HEK293 (cell line): ENCODE measurements around the gene SRPRB.

ENCODE experiments used
- CTCF ChIA-PET: fragments of 350-600 bp; formaldehyde crosslinking; extraction: SDS; loops from one replicate; lab custom pipeline; 2021; ENCODE audit warnings: antibody characterized with exemption; lab: Yijun Ruan, JAX
- POLR2A ChIA-PET: fragments of 300-600 bp; formaldehyde crosslinking; extraction: SDS; loops from one replicate; lab custom pipeline; 2020; ENCODE audit warnings: antibody characterized with exemption, inconsistent platforms; lab: Yijun Ruan, JAX
- H3K27ac ChIP-seq: fragments of 200-500 bp; sonication (Bioruptor generic); 2 replicates; pipeline ENCODE4 v1.5.1; 2014; ENCODE audit warnings: low read depth, low read length, control low read depth, inconsistent platforms; ENCODE audit errors: extremely low read depth
- H3K36me3 ChIP-seq, 2 experiments: fragments of 200-500 bp in 1 of 2; sonication (Bioruptor generic) in 1 of 2; 1 replicate in 1 of 2; 2 replicates in 1 of 2; pipeline ENCODE4 v1.5.1; 2014 to 2017; ENCODE audit warnings: inconsistent platforms in 2 of 2, low read length in 2 of 2; ENCODE audit not compliant: control insufficient read depth in 2 of 2, insufficient read depth in 1 of 2
- H3K4me1 ChIP-seq: fragments of 200-500 bp; sonication (Bioruptor generic); 2 replicates; pipeline ENCODE4 v1.5.1; 2014; ENCODE audit warnings: mild to moderate bottlenecking, low read length, inconsistent platforms; ENCODE audit not compliant: control insufficient read depth, insufficient read depth
- H3K4me3 ChIP-seq: 2 replicates; pipeline ENCODE4 v1.5.1; 2011; ENCODE audit warnings: low read depth, mild to moderate bottlenecking, control low read depth, low read length, moderate library complexity
- H3K9me3 ChIP-seq: fragments of 200-500 bp; sonication (Bioruptor generic); 2 replicates; pipeline ENCODE4 v1.5.1; 2014; ENCODE audit warnings: low read depth, low read length, inconsistent platforms; ENCODE audit not compliant: control insufficient read depth, insufficient read depth
- GLI4 ChIP-seq: fragments of 450-650 bp; formaldehyde crosslinking; IDR thresholded peaks from 2 replicates; pipeline ENCODE4 v1.5.1; 2016; ENCODE audit warnings: missing biosample characterization, missing genetic modification characterization
- KLF10 ChIP-seq: fragments of 450-650 bp; IDR thresholded peaks from 2 replicates; pipeline ENCODE4 v1.5.1; 2018; ENCODE audit warnings: missing biosample characterization, mild to moderate bottlenecking, missing genetic modification characterization
- OVOL3 ChIP-seq: fragments of 450-650 bp; formaldehyde crosslinking; IDR thresholded peaks from 2 replicates; pipeline ENCODE4 v1.5.1; 2016; ENCODE audit warnings: missing biosample characterization, missing genetic modification characterization
- SP7 ChIP-seq: fragments of 450-650 bp; formaldehyde crosslinking; IDR thresholded peaks from 2 replicates; pipeline ENCODE4 v1.5.1; 2016; ENCODE audit warnings: missing biosample characterization, missing genetic modification characterization
- TRIM28 ChIP-seq: IDR thresholded peaks from 2 replicates; pipeline ENCODE4 v1.6.1; 2011; ENCODE audit warnings: low read length, control low read depth, borderline replicate concordance
- TSHZ1 ChIP-seq: fragments of 450-650 bp; formaldehyde crosslinking; IDR thresholded peaks from 2 replicates; pipeline ENCODE4 v1.5.1; 2016; ENCODE audit warnings: missing biosample characterization, missing genetic modification characterization, borderline replicate concordance
- WT1 ChIP-seq: fragments of 450-650 bp; formaldehyde crosslinking; IDR thresholded peaks from 2 replicates; pipeline ENCODE4 v1.5.1; 2016; ENCODE audit warnings: missing biosample characterization, missing genetic modification characterization
- YY1 ChIP-seq: fragments of 450-650 bp; formaldehyde crosslinking; IDR thresholded peaks from 2 replicates; pipeline ENCODE4 v1.5.1; 2018; ENCODE audit warnings: missing biosample characterization, missing genetic modification characterization
- ZFHX2 ChIP-seq: fragments of 450-650 bp; formaldehyde crosslinking; conservative IDR thresholded peaks from 2 replicates; pipeline ENCODE4 v1.5.1; 2016; ENCODE audit warnings: missing biosample characterization, missing genetic modification characterization
- ZNF223 ChIP-seq: fragments of 450-650 bp; formaldehyde crosslinking; IDR thresholded peaks from 2 replicates; pipeline ENCODE4 v1.5.1; 2016; ENCODE audit warnings: missing biosample characterization, missing genetic modification characterization
- ZNF266 ChIP-seq: fragments of 450-650 bp; formaldehyde crosslinking; IDR thresholded peaks from 2 replicates; pipeline ENCODE4 v1.5.1; 2016; ENCODE audit warnings: missing biosample characterization, missing genetic modification characterization, low read depth
- ZNF391 ChIP-seq: fragments of 450-650 bp; formaldehyde crosslinking; IDR thresholded peaks from 2 replicates; pipeline ENCODE4 v1.5.1; 2016; ENCODE audit warnings: low read depth, missing biosample characterization, missing genetic modification characterization, borderline replicate concordance
- ZNF560 ChIP-seq: fragments of 450-650 bp; formaldehyde crosslinking; IDR thresholded peaks from 2 replicates; pipeline ENCODE4 v1.5.1; 2017; ENCODE audit warnings: missing biosample characterization, missing genetic modification characterization, borderline replicate concordance
- ZNF621 ChIP-seq: fragments of 450-650 bp; formaldehyde crosslinking; IDR thresholded peaks from 2 replicates; pipeline ENCODE4 v1.5.1; 2017; ENCODE audit warnings: missing biosample characterization, missing genetic modification characterization
- ZNF664 ChIP-seq: fragments of 450-650 bp; formaldehyde crosslinking; IDR thresholded peaks from 2 replicates; pipeline ENCODE4 v1.5.1; 2016; ENCODE audit warnings: missing biosample characterization, missing genetic modification characterization
- TF ChIP-seq, protein P1 (sequence below): fragments of 450-650 bp; formaldehyde crosslinking; IDR thresholded peaks from 2 replicates; pipeline ENCODE4 v1.5.1; 2016; ENCODE audit warnings: missing biosample characterization, missing genetic modification characterization
- TF ChIP-seq, protein P2 (sequence below): fragments of 450-650 bp; formaldehyde crosslinking; IDR thresholded peaks from 2 replicates; pipeline ENCODE4 v1.5.1; 2016; ENCODE audit warnings: missing biosample characterization, missing genetic modification characterization

SRPRB gene

DNA sequence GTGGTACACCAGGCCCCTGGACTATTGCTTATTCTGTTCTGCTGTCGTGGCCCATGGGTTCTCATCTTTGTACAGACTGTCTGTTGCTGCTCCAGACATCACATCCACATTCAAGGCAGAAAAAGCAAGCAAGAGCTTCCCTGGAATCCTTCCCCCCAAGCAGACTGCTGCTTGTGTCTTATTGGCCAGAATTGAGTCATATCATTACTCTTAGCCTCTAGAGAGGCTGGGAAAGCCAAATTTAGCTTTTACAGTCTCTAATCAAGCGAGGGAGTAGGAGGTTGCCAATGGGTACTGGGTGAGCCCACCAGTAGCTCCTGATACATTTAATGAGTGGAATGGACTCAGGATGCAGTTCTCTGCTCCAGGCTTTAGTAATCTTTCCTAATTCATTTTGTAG is 50.7 kb downstream of the SRPRB start:
- Histone ChIP-seq H3K36me3 (no peaks in the 10 kb centered on the region), H3K4me1 (no peaks in the 10 kb centered on the region), H3K27ac (no peak overlapping the region), H3K4me3 (no peak overlapping the region), H3K9me3 (no peaks in the 10 kb centered on the region)
- TF ChIP-seq OVOL3 (tag by site-specific recombination) (no peak), ZNF664 (tag by site-specific recombination) (no peak), ZFHX2 (tag by site-specific recombination) (no peak), ZNF223 (tag by site-specific recombination) (no peak), ZNF391 (tag by site-specific recombination) (no peak), WT1 (no peak), YY1 (tag by site-specific recombination) (no peak), ZNF621 (no peak), KLF10 (no peak)
- TF ChIP-seq, protein P1, sequence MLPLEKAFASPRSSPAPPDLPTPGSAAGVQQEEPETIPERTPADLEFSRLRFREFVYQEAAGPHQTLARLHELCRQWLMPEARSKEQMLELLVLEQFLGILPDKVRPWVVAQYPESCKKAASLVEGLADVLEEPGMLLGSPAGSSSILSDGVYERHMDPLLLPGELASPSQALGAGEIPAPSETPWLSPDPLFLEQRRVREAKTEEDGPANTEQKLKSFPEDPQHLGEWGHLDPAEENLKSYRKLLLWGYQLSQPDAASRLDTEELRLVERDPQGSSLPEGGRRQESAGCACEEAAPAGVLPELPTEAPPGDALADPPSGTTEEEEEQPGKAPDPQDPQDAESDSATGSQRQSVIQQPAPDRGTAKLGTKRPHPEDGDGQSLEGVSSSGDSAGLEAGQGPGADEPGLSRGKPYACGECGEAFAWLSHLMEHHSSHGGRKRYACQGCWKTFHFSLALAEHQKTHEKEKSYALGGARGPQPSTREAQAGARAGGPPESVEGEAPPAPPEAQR (tag by site-specific recombination), result no peak
- TF ChIP-seq, protein P2, sequence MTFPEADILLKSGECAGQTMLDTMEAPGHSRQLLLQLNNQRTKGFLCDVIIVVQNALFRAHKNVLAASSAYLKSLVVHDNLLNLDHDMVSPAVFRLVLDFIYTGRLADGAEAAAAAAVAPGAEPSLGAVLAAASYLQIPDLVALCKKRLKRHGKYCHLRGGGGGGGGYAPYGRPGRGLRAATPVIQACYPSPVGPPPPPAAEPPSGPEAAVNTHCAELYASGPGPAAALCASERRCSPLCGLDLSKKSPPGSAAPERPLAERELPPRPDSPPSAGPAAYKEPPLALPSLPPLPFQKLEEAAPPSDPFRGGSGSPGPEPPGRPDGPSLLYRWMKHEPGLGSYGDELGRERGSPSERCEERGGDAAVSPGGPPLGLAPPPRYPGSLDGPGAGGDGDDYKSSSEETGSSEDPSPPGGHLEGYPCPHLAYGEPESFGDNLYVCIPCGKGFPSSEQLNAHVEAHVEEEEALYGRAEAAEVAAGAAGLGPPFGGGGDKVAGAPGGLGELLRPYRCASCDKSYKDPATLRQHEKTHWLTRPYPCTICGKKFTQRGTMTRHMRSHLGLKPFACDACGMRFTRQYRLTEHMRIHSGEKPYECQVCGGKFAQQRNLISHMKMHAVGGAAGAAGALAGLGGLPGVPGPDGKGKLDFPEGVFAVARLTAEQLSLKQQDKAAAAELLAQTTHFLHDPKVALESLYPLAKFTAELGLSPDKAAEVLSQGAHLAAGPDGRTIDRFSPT (tag by site-specific recombination), result no peak
- ChIA-PET POLR2A (no interaction called here), CTCF (interaction anchor here (1.0 kb wide), 1 partner anchor 72 kb away, joined by 3 read pairs; no protein-coding TSS in a partner anchor)

DNA sequence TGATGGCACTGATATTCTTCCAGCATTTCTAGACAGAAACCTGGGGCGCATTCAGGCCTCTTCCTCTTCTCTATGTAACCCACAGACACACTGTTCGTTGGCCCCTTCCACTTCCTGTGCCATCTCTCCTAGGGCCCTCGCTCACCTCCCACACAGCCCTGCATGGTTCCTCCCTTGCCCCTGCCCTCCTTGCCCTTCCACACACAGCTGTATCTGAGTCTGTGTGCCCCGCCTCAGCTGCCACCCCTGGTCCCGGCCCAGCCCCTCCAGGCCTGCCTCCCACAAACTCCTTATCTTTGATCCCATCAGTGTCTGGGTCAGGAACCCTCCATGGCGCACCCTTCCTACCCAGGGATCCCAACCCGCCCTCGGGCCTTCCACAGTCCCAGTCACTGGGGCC is 52.2 kb downstream of the SRPRB start:
- no peak for TF ChIP-seq SP7
- peak; percentile 19; the same call in 1 of the 2 replicates for TF ChIP-seq ZFHX2 (tag by site-specific recombination)
- TF ChIP-seq, all 188 proteins: peak for 1
- POLR2A ChIA-PET, result no interaction called here
- no peaks in the 10 kb centered on the region for H3K36me3 ChIP-seq
- H3K9me3 ChIP-seq, result no peaks in the 10 kb centered on the region
- no peak overlapping the region for H3K27ac ChIP-seq
- no peak overlapping the region for H3K4me3 ChIP-seq
- CTCF ChIA-PET, result no interaction called here
- no peaks in the 10 kb centered on the region for H3K4me1 ChIP-seq

DNA sequence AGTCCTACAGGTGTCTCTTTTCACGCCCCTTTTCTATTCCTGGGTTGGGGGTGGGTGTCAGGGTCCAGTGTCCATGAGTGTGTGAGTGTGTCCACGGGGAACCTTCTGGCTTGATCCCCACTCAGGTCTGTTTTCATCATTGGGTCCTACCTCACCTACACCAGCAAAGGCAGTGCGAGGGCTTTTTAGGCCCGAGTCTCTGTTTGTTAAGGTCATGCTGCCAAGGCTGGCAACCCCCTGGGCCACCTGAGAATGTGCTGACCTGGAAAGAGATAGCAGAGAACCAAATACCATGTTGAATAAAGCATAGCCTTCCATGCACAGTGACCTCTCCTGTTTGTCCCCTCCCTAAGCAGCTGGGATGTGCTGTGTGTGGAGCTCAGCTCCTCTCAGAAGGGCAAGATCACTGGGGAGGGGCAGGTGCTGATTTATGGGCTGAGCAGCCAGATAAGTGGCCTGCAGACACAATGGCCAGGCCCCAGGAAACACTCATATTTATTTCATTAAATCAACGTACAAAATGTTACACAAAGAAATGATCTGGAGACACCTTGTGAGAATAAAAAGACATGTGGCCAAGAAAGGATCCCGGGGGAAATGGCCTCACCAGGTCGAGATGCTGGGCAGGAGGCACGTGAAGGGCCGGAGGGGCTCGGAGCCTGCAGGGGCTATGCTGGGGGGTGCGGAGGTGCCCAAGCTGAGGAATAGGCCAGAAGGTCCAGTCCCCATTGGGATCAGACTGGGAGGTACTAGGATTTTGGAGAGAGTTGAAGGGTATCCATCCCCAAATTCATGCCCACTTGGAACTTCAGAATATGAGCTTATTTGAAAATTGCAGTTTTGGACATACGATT is 54.0 kb downstream of the SRPRB start:
- Histone ChIP-seq H3K4me1 (no peaks in the 10 kb centered on the region), H3K27ac (no peak overlapping the region), H3K9me3 (no peaks in the 10 kb centered on the region), H3K4me3 (no peak overlapping the region), H3K36me3 (no peaks in the 10 kb centered on the region)
- ChIA-PET CTCF (no interaction called here), POLR2A (no interaction called here)
- TF ChIP-seq ZNF560, result no peak
- no peak for TF ChIP-seq TSHZ1 (tag by site-specific recombination)
- TF ChIP-seq ZNF266 (tag by site-specific recombination), result no peak
- no peak for TF ChIP-seq TRIM28
- TF ChIP-seq GLI4 (tag by site-specific recombination), result no peak
